ENCODE measurements around the gene GIT1.

GIT1 gene

DNA sequence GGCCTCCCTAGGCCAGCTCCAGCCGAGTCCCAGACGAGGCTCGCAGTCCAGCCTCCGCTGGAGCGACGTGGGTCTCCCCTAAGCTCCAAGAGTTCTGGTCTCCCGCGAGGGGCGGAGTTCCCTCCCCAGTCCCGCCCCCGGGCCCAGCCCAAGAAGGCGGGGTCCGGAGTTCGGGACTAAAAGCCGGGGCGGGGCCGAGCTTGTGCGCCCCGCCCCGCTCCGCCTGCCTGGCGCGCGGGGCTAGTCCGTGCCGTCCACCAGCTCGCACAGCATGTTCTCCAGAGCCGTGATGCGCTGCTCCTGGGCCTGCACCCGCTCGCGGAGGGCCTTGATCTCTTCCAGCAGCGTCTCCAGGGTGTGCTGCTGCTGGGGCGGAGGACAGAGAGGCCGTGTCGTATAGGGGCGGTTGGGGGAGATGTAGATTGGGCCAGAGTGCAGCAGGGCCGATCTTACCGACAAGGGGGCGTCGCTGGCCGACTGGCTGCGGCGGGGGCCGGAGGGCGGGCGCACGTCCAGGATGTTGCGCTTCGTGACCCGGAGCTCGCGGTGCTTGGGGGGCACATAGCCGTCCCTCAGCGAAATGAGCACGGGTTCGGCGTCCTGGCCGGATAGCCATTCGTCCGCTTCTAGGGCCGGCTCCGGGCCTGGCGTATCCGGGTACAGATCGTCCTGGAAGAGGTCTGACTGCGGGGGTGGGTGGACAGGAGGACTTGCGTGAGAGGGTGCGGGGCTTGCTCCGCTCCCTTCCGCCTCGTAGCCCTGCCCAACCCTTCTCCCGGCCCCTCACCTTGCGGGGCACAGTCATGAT is 26.2 kb upstream of the GIT1 start:
- DNase-seq, result peak; percentile 84

DNA sequence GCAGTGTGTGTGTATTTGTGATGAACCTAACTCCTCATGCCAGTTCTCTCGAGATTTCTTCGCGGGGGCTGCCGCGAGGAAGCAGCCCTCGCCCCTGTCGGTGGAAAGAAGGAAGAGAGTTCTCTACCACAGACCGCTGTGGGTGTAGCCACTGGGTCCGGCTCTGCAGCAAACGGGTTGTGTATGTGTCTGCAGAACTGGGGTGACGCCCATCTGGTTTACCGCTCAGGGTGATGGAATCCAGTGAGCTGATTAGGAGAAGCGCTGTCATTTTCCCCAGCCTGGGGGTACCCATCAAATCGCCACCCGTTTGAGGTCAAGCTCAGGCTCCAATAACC is 25.6 kb upstream of the GIT1 start:
- peak; percentile 45 for DNase-seq

DNA sequence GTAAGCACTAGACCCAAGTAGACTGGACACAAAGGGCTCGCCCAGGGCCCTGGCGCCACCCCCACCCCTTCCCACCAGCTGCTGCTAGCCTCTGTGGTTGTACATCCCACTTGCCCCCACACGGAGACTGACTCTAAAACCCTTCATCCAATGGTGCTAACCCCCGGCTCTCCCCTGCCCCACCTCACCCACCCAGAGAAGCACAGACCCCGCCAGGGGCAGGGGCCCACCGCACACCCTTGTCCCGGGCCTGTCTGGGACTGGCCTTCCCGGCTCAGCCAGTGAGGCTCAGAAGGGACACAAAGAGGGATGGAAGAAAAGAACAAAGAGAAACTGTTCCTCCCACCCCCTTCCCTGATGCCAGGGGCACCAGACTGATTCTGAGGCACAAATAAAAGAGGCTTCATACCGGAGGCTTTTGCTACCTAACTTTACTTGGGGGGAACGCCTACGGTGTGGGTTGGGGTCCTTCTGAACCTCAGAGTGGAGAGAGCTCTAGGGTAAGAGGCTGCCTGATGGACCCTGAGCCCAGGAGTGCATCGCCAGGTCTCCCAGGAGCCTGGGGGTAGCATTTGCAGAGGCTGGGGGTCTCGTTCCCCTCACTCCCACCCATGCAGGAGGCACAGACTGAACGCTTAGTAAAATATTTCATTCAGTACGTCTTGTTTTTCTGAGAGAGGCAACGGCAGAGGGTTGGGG is 25.1 kb upstream of the GIT1 start:
- no peak for DNase-seq

DNA sequence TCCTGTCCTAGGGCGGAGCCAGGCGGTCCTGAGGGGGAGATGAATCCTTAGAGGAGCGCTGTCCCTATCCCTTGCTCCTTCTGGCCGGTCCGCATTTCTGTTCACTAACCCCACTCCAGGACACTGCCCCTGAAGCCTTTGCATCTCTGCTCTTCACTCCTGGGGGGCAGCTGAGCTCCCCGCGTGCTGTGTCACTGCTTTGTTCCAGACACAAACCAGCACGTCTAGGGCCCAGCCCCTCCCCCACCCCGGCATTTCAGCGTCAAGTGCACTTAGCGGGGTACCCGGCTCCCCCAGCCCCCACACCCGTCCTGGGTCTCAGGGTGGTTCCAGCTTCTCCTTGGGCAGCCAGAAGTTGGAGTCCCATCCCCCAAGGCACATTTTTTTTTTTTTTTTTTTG is 24.4 kb upstream of the GIT1 start:
- no peak for DNase-seq

DNA sequence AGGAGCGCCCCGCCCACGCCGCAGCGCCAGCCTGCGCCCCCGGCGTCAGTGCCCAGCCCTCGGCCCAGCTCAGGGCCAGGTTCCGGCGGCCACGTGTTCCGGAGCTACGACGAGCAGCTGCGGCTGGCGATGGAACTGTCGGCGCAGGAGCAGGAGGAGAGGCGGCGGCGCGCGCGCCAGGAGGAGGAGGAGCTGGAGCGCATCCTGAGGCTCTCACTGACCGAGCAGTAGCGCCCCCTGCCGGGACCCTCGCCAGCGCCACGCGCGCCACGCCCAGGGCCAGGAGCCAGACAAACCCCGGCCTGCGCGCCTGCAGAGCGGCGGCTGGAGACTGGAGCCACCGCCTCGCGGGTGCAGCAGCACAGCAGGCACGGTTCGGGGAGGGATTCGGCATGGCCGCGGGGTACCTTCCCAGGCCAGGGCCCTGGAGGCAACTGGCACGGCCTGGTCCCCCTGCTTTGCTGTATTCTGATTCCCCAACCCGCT is 23.9 kb upstream of the GIT1 start:
- DNase-seq, result peak; percentile 94

DNA sequence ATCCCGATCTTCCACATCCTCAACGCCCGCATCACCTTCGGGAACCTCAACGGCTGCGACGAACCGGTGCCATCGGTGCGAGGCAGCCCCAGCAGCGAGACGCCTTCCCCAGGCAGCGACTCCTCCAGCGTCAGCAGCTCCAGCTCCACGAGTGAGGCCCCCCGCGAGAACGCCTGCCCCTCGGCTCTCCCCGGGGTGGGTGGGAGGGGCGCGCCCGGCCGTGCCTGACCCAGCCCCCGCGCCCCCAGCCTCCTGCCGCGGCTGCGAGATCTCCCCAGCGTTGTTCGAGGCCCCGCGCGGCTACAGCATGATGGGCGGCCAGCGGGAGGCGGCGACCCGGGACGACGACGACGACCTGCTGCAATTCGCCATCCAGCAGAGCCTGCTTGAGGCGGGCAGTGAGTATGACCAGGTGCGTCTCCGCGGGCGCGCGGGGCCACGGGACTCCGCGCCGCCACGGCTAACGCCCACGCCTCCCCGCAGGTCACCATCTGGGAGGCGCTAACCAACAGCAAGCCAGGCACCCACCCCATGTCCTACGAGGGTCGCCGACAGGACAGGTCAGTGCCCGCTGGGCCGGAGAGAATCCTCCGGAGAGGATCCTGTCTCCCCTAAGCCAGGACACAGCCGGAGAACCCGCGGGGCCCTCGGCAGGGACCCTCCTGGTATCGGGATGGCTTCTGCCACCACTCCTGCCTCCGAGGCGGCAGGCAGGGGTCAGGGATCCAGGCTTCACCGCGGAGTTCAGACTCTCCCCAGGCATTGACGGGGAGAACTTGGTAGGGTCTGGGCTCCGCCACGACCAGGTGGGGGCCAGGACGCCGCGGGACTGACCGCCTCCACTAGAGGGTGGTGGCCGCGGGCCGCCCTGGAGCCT is 23.2 kb upstream of the GIT1 start:
- DNase-seq, result no peak

DNA sequence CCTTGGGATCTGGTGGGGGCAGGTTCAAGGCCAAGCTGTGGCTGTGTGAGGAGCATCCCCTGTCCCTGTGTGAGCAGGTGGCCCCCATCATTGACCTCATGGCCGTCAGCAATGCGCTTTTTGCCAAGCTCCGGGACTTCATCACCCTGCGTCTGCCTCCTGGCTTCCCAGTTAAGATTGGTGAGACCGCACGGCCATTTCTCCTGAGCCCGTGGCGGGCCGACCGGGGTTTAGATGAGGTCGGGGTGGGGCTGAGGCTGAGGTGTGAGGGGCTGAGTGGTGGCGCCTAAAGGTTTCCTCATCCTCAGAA is 22.6 kb upstream of the GIT1 start:
- DNase-seq, result no peak

DNA sequence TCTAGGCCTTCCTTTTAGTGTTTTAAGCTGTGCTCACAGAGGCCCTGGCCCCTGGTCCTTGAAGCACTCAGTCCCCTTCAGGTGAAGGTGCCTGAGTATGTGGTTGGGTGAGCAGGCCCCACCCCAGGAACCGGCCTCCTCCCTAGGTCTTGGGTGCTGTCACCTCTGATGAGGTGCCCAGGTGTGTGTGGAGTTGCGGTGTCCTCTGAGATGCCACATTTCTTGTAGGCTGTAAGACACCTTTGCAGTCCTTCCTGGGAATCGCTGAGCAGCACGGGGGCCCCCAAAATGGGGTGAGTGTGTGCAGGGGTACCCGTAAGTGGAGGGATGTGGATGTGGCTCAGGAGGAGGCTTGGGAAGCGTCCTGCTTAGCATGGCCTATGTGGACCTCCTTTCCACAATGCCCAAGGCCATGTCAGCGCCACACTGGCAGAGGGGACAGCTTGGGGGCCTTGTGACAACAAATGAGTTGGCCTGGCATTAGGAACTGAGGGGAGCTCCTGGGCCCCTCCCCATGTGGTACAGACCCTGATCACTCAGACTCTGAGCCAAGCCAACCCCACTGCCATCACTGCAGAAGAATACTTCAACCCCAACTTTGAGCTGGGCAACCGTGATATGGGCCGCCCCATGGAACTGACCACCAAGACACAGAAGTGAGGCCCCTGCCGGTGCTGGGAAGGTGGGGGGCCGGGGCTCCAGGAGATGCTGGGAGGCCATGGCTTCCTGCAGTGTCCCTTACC is 22.1 kb upstream of the GIT1 start:
- no peak for DNase-seq

DNA sequence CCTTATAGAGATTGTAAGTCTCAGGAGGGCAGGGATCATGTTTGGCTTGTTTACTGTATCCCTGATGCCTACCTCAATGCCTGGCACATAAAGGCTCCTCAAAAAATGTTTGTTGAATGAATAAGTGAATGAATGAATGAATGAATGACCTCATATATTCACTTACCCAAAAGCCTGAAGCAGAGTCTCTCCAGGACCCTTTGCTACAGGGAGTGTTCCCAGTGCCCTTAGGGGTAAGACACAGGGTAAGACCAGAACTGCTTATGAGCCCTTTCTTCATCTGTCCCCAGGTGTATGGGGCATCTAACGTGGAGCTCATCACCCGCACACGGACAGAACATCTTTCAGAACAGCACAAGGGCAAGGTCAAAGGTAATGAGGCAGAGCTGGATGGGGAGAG is 20.9 kb upstream of the GIT1 start:
- no peak for DNase-seq

DNA sequence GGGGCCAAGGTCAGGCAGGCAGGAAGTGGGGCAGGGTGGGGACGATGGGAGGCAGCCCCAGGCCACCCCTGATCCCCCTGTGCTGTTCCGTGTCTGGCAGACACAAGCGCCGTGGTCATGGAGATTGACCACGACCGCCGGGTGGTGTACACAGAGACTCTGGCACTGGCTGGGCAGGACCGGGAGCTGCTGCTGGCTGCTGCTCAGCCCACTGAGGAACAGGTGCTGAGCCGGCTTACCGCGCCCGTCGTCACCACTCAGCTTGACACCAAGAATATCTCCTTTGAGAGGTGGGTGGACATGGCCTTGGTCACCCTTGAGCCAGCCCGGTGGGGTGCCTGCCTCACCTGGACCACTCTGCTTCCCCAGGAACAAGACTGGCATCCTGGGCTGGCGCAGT is 19.5 kb upstream of the GIT1 start:
- DNase-seq, result no peak

DNA sequence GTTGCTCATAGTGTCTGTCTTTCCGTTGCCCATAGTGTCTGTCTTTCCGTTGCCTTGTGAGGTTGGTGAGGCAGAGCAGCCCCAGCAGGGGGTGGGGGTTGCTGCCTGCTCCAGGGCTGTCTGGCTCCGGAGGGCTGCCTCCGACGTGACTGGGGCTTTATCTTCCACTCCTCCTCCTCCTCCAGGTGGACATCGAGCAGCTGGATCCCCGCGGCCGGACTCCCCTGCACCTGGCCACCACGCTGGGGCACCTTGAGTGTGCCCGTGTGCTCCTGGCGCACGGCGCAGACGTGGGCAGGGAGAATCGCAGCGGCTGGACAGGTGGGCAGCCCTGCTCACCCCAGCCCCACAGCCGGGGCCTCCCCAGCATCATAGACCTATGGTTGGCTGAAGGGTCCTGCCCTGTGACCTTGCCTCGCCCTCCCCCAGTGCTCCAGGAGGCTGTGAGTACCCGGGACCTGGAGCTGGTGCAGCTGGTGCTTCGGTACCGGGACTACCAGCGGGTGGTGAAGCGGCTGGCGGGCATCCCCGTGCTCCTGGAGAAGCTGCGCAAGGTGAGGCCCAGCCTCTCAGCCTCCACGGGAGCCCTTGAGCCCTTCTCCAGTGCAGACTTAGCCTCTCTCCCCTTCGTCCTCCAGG is 18.2 kb upstream of the GIT1 start:
- no peak for DNase-seq

DNA sequence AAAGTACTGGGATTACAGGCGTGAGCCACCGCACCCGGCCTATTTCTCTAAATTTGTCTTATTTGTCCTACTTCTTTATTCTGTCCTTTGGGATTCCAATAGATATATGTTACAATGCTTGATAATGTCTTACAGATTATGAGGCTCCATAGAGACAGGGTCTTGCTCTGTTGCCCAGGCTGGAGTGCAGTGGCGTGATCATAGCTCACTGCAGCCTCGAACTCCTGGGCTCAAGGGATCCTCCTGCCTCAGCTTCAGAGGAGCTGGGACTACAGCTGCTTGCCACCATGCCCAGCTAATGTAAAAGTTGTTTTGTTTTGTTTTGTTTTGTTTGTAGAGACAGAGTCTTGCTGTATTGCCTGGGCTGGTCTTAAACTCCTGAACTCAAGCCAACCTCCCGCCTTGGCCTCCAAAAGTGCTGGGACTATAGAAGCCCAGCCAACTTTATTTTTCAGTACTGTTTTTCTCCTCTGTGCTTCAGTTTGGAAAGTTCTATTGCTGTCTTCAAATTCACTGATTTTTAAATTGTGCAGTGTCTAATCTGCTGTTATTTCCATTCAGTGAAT is 13.7 kb upstream of the GIT1 start:
- no peak for DNase-seq

DNA sequence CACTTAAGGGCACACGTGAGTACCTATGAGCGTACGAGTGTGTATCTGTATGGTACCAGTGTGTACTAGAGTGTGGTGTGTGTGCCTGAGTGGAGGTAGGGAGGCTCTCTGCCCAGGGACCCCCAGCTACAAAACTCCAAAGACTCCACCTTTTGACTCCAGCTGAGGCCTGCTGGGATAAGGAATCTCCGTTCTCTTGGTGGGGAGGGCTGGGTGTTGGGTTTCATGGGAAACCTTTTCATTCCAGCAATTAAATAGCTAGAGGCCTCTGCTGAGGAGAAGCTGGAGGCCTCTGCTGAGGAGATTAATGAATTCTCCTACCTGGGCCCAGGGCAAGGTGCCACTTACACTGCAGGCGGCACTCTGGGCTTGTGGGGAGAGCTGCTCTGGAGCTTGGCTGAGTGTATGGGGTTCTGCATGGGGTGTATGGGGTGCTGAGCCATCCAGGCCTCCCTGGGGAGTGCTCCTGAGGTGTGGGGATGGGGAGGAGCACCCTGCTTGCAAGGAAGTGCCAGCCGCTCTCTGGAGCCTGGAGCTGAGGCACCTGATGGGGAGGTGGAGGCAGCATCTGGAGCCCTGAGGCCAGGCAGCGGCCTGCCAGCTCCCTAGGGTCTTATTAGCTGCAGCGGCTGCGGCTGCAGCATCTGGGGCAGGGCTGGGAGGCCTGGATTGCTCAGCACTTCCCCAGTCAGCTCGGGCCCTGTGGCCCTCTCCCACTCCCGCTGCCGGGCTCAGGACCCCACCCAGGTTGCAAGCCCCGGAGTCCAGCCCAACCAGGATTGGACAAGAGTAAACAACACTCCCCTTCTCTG is 8.1 kb upstream of the GIT1 start:
- DNase-seq, result no peak

DNA sequence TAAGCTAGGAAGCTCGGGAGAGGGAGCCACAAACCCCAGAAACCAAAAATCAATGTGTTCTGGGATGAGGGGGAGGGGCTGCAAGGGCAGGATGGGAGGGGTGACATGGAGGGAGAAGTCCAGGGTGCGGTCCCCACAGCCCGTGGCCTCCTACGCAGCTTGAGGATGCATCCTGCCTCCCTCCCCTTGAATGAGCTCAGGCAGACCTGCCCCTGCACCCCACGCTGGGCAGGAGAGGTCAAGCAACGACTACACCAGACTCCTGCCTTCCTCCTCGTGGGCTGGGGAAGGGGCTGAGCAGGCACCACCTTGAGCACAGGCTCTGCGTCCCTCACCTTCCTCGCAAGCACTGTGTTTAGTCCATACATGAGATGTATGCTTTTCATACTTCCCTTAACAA is 7.4 kb upstream of the GIT1 start:
- DNase-seq, result no peak

DNA sequence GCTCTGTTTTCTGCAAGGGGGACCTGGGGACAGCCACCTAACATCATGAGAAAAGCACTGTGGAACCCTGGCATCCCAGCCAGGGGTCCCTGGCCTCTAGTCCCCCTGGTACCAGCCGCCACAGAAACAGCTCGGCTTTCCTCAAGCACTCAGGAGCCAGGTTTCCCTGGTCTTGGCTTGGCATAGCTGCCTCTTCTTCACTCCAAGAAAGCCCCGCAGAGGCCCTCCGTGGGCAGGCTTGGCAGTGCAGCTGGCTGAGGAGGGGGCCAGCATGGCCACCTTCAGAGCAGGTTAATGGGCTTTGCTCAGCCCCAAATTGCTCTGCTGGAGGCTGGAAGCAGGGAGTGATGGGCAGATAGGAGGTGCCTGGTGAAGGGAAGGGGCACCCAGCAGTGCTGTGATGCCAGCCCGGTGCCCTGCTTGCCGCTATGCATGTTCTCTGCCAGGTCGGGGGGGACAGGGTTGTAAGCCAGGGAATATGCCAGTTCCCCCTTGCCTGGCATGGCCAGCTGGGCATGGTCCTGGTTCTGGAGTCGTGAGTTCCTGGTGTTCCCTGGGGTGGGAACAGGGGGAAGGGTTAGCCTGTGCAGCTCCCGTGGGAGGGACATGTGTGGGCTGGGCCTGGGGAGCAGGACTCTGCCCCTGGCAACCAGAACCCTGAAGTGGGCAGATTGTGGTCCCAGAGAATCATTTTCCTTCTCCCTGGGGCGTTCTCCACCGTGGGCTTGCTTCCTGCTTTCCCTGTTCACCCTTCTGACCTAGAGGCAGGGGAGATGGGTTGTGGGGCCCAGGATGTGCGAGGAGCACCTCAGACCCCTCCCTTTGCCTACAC is 6.7 kb upstream of the GIT1 start:
- no peak for DNase-seq

DNA sequence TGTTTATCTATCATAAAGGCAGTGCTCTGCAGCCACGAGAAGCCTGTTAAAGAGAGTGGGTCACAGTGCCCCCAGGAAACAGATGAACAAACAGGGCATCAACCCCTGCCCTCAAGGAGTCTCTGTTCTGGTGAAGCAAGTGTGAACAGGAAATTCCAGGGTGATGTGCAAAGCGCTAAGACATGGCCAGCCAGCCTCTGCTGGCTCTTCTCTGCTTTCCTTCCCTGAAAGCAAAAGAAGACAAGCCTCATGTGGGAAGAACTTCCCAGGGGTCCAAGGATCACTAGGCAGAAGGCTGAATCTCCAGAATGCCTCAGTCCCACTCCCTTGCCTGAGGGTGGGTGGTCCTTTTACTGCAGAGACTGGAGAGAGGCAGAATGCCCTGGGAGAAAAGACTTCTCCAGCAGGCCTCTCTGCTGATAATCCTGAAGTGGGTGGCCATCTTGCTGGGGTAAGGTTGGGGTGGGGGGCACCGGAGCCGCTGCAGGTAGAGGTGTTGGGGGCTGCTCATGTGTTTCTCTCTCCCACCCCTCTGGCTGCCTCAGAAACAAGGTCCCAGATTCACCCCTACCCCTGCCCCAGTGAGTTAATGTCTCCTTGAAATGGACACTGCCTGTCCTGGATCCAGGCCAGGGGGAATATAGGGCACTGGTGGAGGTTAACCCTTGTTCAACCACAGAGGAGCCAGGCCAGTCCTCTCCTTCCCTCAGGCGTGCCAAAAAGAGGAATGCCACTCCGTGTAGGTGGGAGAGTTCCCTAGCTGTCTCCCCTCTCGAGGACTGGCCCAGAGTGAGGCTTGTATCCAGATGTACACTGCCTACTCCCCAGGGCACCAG is 5.9 kb upstream of the GIT1 start:
- DNase-seq, result no peak

DNA sequence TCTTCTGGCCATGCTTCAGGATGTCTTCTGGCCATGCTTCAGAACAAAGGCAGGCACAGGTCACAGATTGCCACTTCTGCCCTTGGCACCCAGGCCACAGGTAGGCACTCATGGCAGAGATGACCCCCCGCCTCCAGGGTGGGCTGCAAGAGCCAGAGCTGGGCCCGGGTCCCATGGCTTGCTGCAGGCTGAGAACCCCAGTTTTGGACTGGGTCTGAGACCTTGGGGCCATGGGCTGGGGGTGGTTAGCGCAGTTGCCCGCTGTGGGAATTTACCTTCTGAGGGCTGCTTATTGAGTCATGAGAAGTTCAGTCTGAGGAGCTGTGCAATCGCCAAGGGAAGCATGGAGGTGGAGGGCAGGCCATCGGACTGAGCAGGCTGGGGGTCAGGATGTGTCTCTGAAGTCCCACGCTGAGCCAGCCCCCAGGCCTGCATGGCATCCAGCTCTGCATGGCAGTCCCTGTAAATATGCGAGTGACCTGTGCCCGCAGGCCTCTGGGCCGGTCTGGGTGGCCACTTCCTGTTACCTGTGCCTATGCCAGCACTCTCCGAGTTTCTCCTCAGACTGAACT is 5.2 kb upstream of the GIT1 start:
- peak; percentile 11 for DNase-seq

DNA sequence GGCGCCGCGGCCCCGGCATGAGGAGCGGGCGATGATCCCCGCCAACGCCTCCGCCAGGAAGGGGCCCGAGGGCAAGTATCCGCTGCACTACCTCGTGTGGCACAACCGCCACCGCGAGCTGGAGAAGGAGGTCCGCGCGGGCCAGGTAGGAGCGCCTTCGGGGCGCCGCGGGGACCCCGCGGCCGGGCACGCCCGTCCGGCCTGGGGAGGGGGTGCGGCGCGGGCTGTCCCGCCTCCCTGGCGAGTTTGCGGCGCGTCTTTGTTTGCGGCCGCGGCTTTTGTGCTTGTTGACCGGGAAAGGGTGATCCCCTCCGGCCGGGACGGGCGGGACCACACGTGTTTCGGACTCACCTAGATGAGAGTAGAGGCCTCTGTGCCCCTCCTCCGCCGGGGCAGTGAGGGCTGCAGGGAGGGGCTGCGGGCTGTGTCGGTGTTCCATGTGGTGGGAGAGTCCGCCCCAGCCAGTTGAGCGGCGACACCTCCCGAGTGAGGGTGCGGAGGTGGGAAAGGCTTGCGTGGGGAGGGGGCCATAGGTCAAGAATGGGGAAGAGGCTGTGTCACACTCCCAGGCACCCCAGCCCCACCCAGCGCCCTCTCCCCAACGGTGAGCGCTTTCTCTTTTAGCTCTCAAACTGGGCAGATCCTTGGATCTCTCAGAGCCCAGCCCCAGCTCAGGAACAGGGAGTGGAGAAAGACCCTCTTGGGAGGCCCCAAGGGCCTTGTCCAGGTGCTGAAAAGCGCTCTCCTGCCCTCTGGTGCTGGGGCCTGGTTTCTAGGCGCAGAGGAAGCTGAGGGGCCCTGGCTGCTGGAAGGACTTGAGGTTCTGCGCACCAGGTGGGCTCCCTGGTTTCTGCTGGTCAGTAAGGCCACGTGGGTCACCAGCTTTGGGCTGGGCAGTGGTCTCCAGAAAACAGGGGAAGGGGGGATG is 4.4 kb upstream of the GIT1 start:
- peak; percentile 38 for DNase-seq
